VCaP (cell line): Measurements from ENCODE around the gene KCNAB1.

Experiments
- H3K27ac ChIP-seq: fragments of 450-650 bp; 2 replicates; pipeline ENCODE4 v1.5.1; 2017
- TF ChIP-seq, protein P1 (sequence below): fragments of 450-650 bp; conservative IDR thresholded peaks from 2 replicates; pipeline ENCODE4 v1.5.1; 2017; ENCODE audit warnings: mild to moderate bottlenecking, moderate library complexity

KCNAB1 gene

GRCh38 chr3:156341332-156341731, 221.0 kb downstream of the KCNAB1 start:
- H3K27ac ChIP-seq = no peak overlapping the region
- TF ChIP-seq, protein P1, sequence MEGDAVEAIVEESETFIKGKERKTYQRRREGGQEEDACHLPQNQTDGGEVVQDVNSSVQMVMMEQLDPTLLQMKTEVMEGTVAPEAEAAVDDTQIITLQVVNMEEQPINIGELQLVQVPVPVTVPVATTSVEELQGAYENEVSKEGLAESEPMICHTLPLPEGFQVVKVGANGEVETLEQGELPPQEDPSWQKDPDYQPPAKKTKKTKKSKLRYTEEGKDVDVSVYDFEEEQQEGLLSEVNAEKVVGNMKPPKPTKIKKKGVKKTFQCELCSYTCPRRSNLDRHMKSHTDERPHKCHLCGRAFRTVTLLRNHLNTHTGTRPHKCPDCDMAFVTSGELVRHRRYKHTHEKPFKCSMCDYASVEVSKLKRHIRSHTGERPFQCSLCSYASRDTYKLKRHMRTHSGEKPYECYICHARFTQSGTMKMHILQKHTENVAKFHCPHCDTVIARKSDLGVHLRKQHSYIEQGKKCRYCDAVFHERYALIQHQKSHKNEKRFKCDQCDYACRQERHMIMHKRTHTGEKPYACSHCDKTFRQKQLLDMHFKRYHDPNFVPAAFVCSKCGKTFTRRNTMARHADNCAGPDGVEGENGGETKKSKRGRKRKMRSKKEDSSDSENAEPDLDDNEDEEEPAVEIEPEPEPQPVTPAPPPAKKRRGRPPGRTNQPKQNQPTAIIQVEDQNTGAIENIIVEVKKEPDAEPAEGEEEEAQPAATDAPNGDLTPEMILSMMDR = no peak

DNA sequence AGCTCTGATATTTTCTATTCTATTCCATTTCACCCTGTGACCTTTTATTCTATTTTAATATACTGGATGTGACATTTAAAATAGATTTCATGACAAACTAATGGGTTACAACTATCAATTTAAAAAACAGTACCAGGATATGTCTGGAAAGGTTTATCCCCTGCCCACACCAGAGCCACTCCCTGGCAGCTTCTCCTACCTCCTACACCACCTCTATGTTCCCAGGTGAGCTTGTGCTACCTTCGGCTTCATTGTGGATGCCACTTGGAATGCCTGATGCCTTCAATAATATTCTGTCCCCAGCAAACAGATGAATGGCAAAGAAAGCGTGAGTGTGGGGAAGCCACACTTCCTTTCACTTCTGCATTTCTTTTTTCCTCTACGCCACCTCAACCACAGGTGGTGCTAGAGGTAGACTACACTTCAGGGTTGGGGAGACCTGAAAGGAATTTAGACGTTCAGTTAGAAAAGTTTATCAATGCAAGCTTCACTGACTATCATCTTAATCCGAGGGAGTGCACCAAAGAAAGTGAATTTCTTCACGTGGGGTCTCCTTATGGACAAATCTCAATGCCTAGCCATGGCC, 221.5 kb downstream of the KCNAB1 start:
- H3K27ac ChIP-seq = no peak overlapping the region
- TF ChIP-seq, protein P1 = no peak

GRCh38 chr3:156344215-156344614, 223.8 kb downstream of the KCNAB1 start:
- H3K27ac ChIP-seq = no peak overlapping the region
- TF ChIP-seq, protein P1 = no peak

DNA sequence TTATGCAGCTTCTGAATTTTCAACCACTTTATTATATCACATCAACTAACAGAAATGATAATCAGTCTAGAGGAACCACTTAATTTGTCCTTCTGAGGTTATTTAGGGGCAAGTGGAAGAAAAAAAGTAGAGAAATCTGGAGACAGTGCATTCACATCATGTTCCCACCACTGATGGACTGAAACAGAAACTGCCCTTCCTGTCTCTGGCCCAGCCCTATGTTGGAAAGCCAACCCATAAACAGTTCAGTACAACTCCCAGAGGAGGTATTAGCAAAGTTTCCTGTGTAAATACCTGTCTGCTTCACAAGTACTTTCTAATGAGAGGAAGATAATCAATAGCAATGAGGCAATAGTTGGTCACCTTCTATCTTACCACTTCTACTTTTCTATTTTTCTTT, 228.7 kb downstream of the KCNAB1 start:
- no peak overlapping the region for H3K27ac ChIP-seq
- TF ChIP-seq, protein P1 = no peak

DNA sequence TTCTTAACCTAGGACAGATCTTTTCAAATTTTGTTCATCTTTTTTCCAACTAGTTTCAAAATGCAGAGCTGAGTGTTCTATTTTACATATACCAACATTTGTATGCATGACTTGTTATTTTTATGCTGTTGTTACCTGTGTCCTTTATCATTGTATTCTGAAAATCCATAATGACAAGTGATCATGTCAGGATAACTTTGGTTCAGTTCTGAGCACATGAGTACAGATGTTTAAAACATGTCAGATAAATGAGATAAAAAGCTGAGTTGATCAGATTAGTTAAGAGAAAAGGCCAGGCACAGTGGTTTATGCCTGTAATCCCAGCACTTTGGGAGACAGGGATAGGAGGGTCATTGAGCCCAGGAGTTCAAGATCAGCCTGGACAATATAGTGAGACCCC, 229.6 kb downstream of the KCNAB1 start:
- no peak overlapping the region for H3K27ac ChIP-seq
- TF ChIP-seq, protein P1 = no peak

GRCh38 chr3:156350781-156351180, 230.4 kb downstream of the KCNAB1 start:
- TF ChIP-seq, protein P1 = no peak
- H3K27ac ChIP-seq = no peak overlapping the region

GRCh38 chr3:156351783-156352182, 231.4 kb downstream of the KCNAB1 start:
- no peak overlapping the region for H3K27ac ChIP-seq
- TF ChIP-seq, protein P1 = no peak

DNA sequence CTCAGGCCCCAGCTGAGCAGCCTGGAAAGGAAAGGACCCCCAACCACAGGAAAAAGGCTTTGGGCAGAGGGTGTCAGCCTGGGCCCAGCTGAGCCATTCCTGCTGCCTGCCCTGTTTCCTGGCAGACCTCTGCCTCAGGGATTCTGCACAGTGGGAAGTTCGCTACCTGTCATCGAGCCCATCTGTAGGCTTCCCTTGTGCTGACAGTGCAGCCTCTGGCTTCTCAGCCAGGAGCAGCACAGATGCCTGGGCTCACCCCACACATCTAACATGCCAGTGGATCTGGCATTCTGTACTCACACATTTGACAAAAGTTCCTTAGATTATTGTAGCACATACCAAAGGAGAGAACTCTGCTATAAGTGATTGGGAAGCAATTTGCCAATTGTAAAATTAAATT, 232.3 kb downstream of the KCNAB1 start:
- TF ChIP-seq, protein P1 = no peak
- H3K27ac ChIP-seq = no peak overlapping the region
